ENCODE results near the gene TAB2.

Gene TAB2

DNA sequence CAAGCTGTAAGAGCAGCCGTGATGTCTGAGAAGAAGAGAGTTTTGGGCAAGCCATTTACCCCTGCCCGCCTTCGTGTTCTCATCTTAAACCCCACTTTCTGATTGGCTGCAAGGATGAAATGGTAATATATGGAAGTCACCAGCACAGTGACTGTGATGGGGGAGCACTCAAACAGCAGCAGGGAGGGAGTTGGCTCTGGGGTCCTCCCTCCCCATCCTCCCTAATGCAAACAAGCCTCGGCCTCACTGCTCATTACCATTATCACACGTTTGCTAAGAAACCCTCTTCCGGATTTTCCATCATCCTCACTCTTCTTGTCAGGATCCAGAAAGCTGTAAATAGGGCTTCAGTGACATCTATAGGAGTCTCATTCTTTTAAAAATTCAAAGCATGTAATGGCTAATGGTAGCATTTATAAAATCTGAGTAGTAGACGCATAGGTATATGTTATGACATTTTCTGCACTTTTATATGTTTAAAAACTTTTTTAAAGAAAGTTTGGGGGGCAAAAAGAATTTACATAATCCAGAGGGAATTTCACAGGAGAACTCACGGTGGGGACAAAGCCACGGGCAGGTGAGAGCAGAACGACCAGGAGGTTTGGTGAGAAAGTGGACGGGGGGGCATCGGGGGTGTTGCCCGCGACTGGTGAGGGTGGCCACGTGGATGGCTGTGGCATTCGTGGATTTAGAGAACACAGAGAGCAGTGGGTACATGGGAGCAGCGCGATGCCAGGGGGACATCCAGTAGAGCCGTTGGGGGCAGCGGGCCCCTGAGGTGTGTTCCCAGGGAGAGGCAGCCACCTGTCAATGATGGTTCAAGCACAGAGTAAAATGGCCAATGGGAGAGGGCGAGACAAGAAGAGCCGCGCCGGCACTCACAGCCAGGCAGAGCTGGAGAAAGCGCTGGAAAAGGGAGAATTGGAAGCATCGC lies 112.2 kb downstream of the TAB2 start:
- DNase-seq (ENCODE audit: low spot score): no peak
- no peak for TF ChIP-seq CTCF (IDR thresholded peaks at IDR 0.05)
- H3K4me3 ChIP-seq: no peak overlapping the region

GRCh38 chr6:149431905-149432775 lies 114.6 kb downstream of the TAB2 start:
- Histone ChIP-seq H3K4me3 (no peak overlapping the region), H3K27ac (no peak overlapping the region)
- DNase-seq (ENCODE audit: low spot score): peak; percentile 87
- TF ChIP-seq CTCF (IDR thresholded peaks at IDR 0.05): peak; percentile 91

More for the DNA sequence above, 112.2 kb downstream of the TAB2 start:
- no peak overlapping the region for H3K27ac ChIP-seq

GRCh38 chr6:149433405-149433804 lies 115.9 kb downstream of the TAB2 start:
- no peak for TF ChIP-seq CTCF (IDR thresholded peaks at IDR 0.05)
- Histone ChIP-seq H3K27ac (no peak overlapping the region), H3K4me3 (no peak overlapping the region)
- no peak for DNase-seq (ENCODE audit: low spot score)

DNA sequence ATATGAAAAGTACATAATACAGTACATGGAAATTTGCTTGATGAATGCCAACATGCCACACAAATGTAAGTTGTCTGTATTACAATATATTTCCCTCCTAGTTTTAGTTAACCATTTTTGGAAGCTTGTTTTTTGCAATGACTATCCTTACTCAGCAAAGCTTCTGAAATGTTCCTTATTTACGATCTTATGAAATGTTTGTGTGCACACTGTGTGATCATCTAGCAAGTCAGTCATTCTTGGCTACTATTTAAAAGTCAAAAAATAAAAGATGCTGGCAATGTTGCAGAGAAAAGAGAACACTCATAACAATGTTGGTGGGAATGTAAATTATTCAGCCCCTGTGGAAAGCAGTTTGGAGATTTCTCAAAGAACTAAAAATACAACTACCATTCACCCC lies 116.4 kb downstream of the TAB2 start:
- Histone ChIP-seq H3K27ac (no peak overlapping the region), H3K4me3 (no peak overlapping the region)
- DNase-seq (ENCODE audit: low spot score): no peak
- no peak for TF ChIP-seq CTCF (IDR thresholded peaks at IDR 0.05)

- no peak for TF ChIP-seq CTCF (IDR thresholded peaks at IDR 0.05)
- DNase-seq (ENCODE audit: low spot score): no peak
- no peak overlapping the region for H3K27ac ChIP-seq
- H3K4me3 ChIP-seq: no peak overlapping the region
Measured at GRCh38 chr6:149435919-149436586, 118.5 kb downstream of the TAB2 start.

DNA sequence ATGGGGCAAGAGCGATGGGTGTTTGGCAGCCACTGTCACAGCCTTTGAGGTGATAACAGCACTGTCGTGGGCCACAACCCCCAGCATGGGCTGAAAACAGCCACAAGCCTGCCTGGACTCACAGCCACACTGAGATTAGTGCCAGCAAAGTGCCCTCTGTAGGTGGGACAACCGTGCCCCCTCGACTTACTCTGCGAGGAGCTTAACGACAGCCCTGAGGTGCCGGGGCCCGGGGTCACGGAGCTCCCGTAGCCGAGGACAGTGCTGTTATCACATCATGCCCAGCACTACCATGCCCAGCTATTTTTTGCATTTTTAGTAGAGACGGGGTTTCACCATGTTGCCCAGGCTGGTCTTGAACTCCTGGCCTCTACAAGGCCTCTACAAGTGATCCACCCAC lies 119.1 kb downstream of the TAB2 start:
- no peak for DNase-seq (ENCODE audit: low spot score)
- no peak for TF ChIP-seq CTCF (IDR thresholded peaks at IDR 0.05)
- H3K27ac ChIP-seq: no peak overlapping the region
- no peak overlapping the region for H3K4me3 ChIP-seq

Data from coronary artery (tissue), 2 donors.